HEK293 (cell line): ENCODE data around the gene CSNK2A1.

Experiments
- KLF16 ChIP-seq: fragments of 450-650 bp; formaldehyde crosslinking; IDR thresholded peaks from 2 replicates; pipeline ENCODE4 v1.5.1; 2017; ENCODE audit warnings: missing biosample characterization, missing genetic modification characterization
- PRDM1 ChIP-seq: fragments of 450-650 bp; formaldehyde crosslinking; IDR thresholded peaks from 2 replicates; pipeline ENCODE4; 2016; ENCODE audit warnings: missing biosample characterization, missing genetic modification characterization
- TRIM28 ChIP-seq: IDR thresholded peaks from 2 replicates; pipeline ENCODE4 v1.6.1; 2011; ENCODE audit warnings: low read length, control low read depth, borderline replicate concordance
- ZNF354C ChIP-seq: fragments of 450-650 bp; formaldehyde crosslinking; IDR thresholded peaks from 2 replicates; pipeline ENCODE4 v1.5.1; 2016; ENCODE audit warnings: missing biosample characterization, missing genetic modification characterization, low read depth, borderline replicate concordance
- TF ChIP-seq, protein P1 (sequence below): fragments of 450-650 bp; formaldehyde crosslinking; conservative IDR thresholded peaks from 2 replicates; pipeline ENCODE4 v1.5.1; 2016; ENCODE audit warnings: low read depth, missing biosample characterization, missing genetic modification characterization
- TF ChIP-seq, protein P2 (sequence below): fragments of 450-650 bp; formaldehyde crosslinking; IDR thresholded peaks from 2 replicates; pipeline ENCODE4 v1.5.1; 2016; ENCODE audit warnings: missing biosample characterization, missing genetic modification characterization

GRCh38 chr20:516799-517198 lies 26.8 kb downstream of the CSNK2A1 start:
- TF ChIP-seq PRDM1 (tag by site-specific recombination) (no peak), ZNF354C (tag by site-specific recombination) (no peak), TRIM28 (no peak), KLF16 (tag by site-specific recombination) (no peak)
- TF ChIP-seq, protein P1, sequence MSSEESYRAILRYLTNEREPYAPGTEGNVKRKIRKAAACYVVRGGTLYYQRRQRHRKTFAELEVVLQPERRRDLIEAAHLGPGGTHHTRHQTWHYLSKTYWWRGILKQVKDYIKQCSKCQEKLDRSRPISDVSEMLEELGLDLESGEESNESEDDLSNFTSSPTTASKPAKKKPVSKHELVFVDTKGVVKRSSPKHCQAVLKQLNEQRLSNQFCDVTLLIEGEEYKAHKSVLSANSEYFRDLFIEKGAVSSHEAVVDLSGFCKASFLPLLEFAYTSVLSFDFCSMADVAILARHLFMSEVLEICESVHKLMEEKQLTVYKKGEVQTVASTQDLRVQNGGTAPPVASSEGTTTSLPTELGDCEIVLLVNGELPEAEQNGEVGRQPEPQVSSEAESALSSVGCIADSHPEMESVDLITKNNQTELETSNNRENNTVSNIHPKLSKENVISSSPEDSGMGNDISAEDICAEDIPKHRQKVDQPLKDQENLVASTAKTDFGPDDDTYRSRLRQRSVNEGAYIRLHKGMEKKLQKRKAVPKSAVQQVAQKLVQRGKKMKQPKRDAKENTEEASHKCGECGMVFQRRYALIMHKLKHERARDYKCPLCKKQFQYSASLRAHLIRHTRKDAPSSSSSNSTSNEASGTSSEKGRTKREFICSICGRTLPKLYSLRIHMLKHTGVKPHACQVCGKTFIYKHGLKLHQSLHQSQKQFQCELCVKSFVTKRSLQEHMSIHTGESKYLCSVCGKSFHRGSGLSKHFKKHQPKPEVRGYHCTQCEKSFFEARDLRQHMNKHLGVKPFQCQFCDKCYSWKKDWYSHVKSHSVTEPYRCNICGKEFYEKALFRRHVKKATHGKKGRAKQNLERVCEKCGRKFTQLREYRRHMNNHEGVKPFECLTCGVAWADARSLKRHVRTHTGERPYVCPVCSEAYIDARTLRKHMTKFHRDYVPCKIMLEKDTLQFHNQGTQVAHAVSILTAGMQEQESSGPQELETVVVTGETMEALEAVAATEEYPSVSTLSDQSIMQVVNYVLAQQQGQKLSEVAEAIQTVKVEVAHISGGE (tag by site-specific recombination) = no peak
- TF ChIP-seq, protein P2, sequence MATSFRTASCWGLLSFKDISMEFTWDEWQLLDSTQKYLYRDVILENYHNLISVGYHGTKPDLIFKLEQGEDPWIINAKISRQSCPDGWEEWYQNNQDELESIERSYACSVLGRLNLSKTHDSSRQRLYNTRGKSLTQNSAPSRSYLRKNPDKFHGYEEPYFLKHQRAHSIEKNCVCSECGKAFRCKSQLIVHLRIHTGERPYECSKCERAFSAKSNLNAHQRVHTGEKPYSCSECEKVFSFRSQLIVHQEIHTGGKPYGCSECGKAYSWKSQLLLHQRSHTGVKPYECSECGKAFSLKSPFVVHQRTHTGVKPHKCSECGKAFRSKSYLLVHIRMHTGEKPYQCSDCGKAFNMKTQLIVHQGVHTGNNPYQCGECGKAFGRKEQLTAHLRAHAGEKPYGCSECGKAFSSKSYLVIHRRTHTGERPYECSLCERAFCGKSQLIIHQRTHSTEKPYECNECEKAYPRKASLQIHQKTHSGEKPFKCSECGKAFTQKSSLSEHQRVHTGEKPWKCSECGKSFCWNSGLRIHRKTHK (tag by site-specific recombination) = no peak
